Lower lobe of right lung (tissue), 2 donors: ENCODE data around the gene KCNAB1. TPM values are rescaled to one million over a fixed set of nuclear protein-coding genes. Genes with fewer than 3 reads are reported as not detected.

ENCODE experiments used
- ATAC-seq, 2 donors: fragments of 200-7000 bp; cut with Tn5 transposase; one replicate each; pipeline ENCODE4 v1.9.1; 2020 to 2022; ENCODE audit warnings: mild to moderate bottlenecking in 2 of 2, moderate library complexity in 2 of 2
- DNase-seq: peaks from one replicate; pipeline ENCODE4 v3.0.0-alpha.2; 2020
- H3K27ac ChIP-seq: fragments of 200-600 bp; one replicate; pipeline ENCODE4 v1.8.0; 2022
- H3K27me3 ChIP-seq: fragments of 200-600 bp; one replicate; pipeline ENCODE4 v1.8.0; 2022; ENCODE audit warnings: low read depth
- H3K36me3 ChIP-seq: fragments of 200-600 bp; one replicate; pipeline ENCODE4 v1.8.0; 2022; ENCODE audit warnings: mild to moderate bottlenecking
- H3K4me1 ChIP-seq: fragments of 200-600 bp; one replicate; pipeline ENCODE4 v1.8.0; 2022
- H3K4me3 ChIP-seq: fragments of 200-600 bp; one replicate; pipeline ENCODE4 v1.8.0; 2022; ENCODE audit warnings: mild to moderate bottlenecking
- H3K9me3 ChIP-seq: fragments of 200-600 bp; one replicate; pipeline ENCODE4 v1.8.0; 2022
- CTCF ChIP-seq: fragments of 200-600 bp; IDR thresholded peaks from one replicate; pipeline ENCODE4 v1.8.0; 2022; ENCODE audit warnings: antibody characterized with exemption, mild to moderate bottlenecking
- intact Hi-C: fragments of 100-400 bp; cut with DNase I; formaldehyde crosslinking; loops from one replicate; pipeline ENCODE4 v1.11.0; 2022
- total RNA-seq: library from RNA; stranded (reverse); fragmentation: NEBNext Ultra II Directional; extraction: Animal tissue kit (Norgen Biotek cat#: 25700); gene quantifications from one replicate; pipeline ENCODE4 v1.2.1, GENCODE V29; 2021
- donor health status: DM: no; HTN: yes; CAD: no; lungs with severe emphysema.

KCNAB1 gene
- total RNA-seq, 1 donor from 2014 or later, result 4.7 TPM

- intact Hi-C loops, result no loop called here
- DNase-seq (no peak), ATAC-seq (no peak)
- Histone ChIP-seq H3K4me1 (peaks cover 7% of the 10 kb centered on the region), H3K27ac (no peak overlapping the region), H3K9me3 (no peaks in the 10 kb centered on the region), H3K36me3 (no peaks in the 10 kb centered on the region), H3K4me3 (no peak overlapping the region), H3K27me3 (no peaks in the 10 kb centered on the region)
- TF ChIP-seq CTCF, result no peak
Measured at GRCh38 chr3:156163848-156164247, 43.5 kb downstream of the KCNAB1 start.

- H3K4me3 ChIP-seq, result no peak overlapping the region
- no peaks in the 10 kb centered on the region for H3K36me3 ChIP-seq
- DNase-seq (no peak), ATAC-seq (no peak)
- no peak for TF ChIP-seq CTCF
- no peak overlapping the region for H3K27ac ChIP-seq
- H3K4me1 ChIP-seq, result no peaks in the 10 kb centered on the region
- H3K9me3 ChIP-seq, result no peaks in the 10 kb centered on the region
- no peaks in the 10 kb centered on the region for H3K27me3 ChIP-seq
- intact Hi-C loops, result no loop called here
Measured at GRCh38 chr3:156166808-156167207, 46.4 kb downstream of the KCNAB1 start.

- Histone ChIP-seq H3K4me1 (no peaks in the 10 kb centered on the region), H3K27ac (no peak overlapping the region), H3K36me3 (no peaks in the 10 kb centered on the region), H3K27me3 (no peaks in the 10 kb centered on the region), H3K9me3 (no peaks in the 10 kb centered on the region), H3K4me3 (no peak overlapping the region)
- TF ChIP-seq CTCF, result no peak
- no peak for DNase-seq
- ATAC-seq, result no peak
- intact Hi-C loops, result no loop called here
Measured at GRCh38 chr3:156170571-156170970, 50.2 kb downstream of the KCNAB1 start.

- Histone ChIP-seq H3K4me1 (no peaks in the 10 kb centered on the region), H3K27ac (no peak overlapping the region), H3K27me3 (no peaks in the 10 kb centered on the region), H3K4me3 (no peak overlapping the region), H3K9me3 (no peaks in the 10 kb centered on the region), H3K36me3 (no peaks in the 10 kb centered on the region)
- intact Hi-C loops, result no loop called here
- TF ChIP-seq CTCF, result no peak
- DNase-seq, result no peak
- ATAC-seq, result peak in 1 of 2 donors; percentile 54
Measured at GRCh38 chr3:156171281-156172267, 51.2 kb downstream of the KCNAB1 start.

- intact Hi-C loops, result no loop called here
Measured at GRCh38 chr3:156172536-156172935, 52.2 kb downstream of the KCNAB1 start.

More at GRCh38 chr3:156172536-156172935, 52.2 kb downstream of the KCNAB1 start:
- Histone ChIP-seq H3K4me1 (no peaks in the 10 kb centered on the region), H3K9me3 (no peaks in the 10 kb centered on the region), H3K27me3 (no peaks in the 10 kb centered on the region), H3K4me3 (no peak overlapping the region), H3K36me3 (no peaks in the 10 kb centered on the region), H3K27ac (no peak overlapping the region)
- ATAC-seq (no peak), DNase-seq (no peak)
- TF ChIP-seq CTCF, result no peak
